Nephron progenitor cell (in vitro differentiated cells): ENCODE measurements around the gene TSC2.
A peak's percentile ranks its signal among the peaks of the same experiment; 100 is the strongest.
"Not testable (repeated sequence)": the region's sequence is repeated elsewhere in the genome, so short reads cannot be mapped to it uniquely, and the experiment has no call there.

ENCODE experiments used
- DNase-seq: peaks from one replicate; pipeline ENCODE4 v3.0.0; 2021
- H3K27ac Mint-ChIP-seq: 2 replicates; pipeline ENCODE4 v1.8.0; 2021; ENCODE audit warnings: mild to moderate bottlenecking, moderate library complexity, mixed read lengths
- H3K27me3 Mint-ChIP-seq: 2 replicates; pipeline ENCODE4 v1.8.0; 2021; ENCODE audit warnings: mild to moderate bottlenecking, low read depth, mixed read lengths; ENCODE audit not compliant: poor library complexity
- H3K36me3 Mint-ChIP-seq: 2 replicates; pipeline ENCODE4 v1.8.0; 2021; ENCODE audit warnings: low read depth, mixed read lengths
- H3K4me1 Mint-ChIP-seq: 2 replicates; pipeline ENCODE4 v1.8.0; 2021; ENCODE audit warnings: mixed read lengths
- H3K4me3 Mint-ChIP-seq: 2 replicates; pipeline ENCODE4 v1.8.0; 2021; ENCODE audit warnings: mild to moderate bottlenecking, moderate library complexity, mixed read lengths
- H3K9me3 Mint-ChIP-seq: 2 replicates; pipeline ENCODE4 v1.8.0; 2021; ENCODE audit warnings: mild to moderate bottlenecking, moderate library complexity, mixed read lengths

TSC2 gene

DNA sequence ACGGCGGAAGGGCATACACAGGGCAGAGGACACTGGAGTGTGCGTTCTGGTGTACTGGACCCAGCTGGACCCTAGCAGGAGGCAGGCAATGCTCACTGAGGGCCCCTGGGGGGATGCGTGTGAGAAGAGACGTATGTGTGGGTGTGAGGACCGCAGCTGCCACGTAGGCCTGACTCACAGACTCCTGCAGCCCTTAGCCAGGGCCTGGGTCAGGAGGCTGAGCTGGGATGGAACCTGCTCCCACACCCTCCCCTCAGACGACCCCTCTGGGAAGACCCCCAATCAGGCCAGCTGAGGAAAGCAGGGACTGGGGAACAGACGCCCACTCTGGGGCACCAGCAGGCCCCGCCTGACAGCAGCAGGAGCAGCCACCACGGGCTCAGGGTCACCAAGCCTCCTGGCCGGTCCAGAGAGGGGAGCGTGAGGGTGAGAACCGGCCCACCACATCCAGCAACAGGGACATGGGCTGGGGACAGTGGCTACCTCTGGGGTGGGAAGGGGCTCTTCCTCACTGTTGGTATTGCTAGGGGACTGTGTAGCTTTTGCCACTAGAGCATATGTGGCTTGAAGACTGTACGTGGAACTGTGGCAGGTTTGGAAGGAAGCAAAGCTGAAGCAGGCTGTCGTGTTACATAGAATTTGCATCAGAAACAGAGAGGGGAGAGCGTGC lies 59.5 kb downstream of the TSC2 start:
- DNase-seq, H3K27ac Mint-ChIP-seq, H3K36me3 Mint-ChIP-seq, H3K4me3 Mint-ChIP-seq, H3K27me3 Mint-ChIP-seq, H3K9me3 Mint-ChIP-seq, H3K4me1 Mint-ChIP-seq: not testable (repeated sequence)

DNA sequence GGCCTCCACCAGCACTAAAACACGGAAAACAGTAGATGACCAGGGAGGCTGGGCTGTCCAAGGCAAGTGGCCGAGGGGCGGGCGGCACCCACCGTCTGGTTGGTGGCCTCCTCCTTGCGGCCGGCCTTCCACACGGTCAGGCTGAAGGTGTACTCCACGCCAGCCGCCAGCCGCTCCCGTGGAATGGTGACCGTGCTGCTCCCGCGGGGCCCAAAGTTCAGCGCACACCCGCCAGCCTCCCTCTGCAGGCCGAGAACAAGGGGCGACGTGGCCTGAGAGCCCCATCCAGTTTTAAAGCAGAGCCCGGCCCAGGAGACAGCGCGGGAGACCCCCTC lies 60.0 kb downstream of the TSC2 start:
- not testable (repeated sequence) for H3K36me3 Mint-ChIP-seq, H3K9me3 Mint-ChIP-seq, DNase-seq, H3K27me3 Mint-ChIP-seq, H3K27ac Mint-ChIP-seq, H3K4me3 Mint-ChIP-seq, H3K4me1 Mint-ChIP-seq

DNA sequence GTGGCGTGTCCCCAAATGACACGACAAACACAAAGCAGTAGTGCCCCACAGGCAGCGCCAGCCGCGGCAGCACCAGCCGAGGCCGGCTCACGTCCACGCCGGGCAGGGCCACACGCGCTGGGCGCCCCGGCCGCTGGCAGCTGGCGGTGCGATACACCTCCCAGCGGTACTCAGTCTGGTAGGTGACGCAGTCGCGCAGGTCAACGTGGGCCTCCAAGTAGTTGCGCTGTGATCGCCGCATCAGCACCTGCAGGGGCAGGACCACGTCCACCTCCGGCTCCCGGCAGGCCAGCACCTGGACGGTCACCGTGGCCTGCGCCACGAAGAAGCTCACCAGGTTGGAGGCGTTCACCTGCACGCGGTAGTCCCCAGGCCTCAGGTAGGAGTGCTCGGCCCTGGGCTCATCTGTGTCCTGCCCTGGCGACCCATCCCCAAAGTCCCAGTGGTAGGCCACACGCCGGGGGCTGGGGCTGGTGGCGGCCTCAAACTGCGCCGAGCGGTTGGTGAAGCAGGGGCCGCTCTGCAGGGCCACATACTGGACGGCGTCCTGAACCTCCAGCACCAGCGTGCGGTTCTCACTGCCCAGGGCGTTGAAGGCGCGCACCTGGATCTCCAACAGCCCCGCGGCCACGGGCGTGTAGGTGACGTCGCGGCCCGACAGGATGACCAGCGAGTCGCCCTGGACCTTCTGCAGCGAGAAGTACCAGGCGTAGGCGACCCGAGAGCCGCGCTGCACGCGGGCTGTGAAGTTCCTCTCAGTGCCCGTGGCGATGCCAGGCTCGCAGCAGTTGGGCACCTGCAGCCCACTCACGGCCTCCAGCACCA lies 60.9 kb downstream of the TSC2 start:
- H3K36me3 Mint-ChIP-seq, H3K4me1 Mint-ChIP-seq, H3K27ac Mint-ChIP-seq, DNase-seq, H3K27me3 Mint-ChIP-seq, H3K4me3 Mint-ChIP-seq, H3K9me3 Mint-ChIP-seq: not testable (repeated sequence)

DNA sequence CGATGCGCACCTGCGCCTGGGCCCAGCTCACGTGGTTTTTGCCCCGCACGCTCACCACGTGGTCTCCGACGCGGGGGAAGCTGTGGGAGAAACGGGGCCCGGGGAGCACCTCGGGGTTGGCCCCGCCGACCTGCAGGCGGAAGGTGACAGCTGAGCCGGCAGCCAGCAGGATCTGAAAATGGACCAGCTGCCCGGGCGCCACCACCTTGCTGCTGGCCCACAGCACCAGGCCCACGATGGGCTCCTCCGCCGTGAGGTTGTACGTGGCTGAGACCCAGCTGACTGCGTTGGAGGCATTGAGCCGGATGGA lies 61.4 kb downstream of the TSC2 start:
- H3K4me1 Mint-ChIP-seq, H3K36me3 Mint-ChIP-seq, H3K27me3 Mint-ChIP-seq, H3K4me3 Mint-ChIP-seq, H3K9me3 Mint-ChIP-seq, H3K27ac Mint-ChIP-seq, DNase-seq: not testable (repeated sequence)

DNA sequence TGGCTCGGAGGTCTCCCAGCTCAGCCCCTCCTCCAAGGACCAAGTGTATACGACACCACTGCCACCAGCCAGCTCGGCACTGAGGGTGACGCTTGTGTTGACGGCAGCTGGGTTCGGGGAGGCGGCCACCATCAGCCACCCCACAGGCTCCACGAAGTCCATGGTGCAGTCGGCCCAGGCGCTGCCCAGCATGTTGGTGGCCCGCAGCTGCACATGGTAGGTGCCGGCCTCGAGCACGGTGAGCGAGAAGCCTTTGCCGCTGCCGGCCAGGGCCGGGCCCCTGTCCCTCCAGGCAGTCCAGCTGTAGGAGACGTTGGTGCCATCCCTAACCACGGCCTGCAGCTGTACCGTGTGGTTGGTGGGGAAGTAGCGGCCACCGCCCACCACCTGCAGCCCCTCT lies 62.1 kb downstream of the TSC2 start:
- H3K9me3 Mint-ChIP-seq, H3K36me3 Mint-ChIP-seq, H3K27ac Mint-ChIP-seq: not testable (repeated sequence)

DNA sequence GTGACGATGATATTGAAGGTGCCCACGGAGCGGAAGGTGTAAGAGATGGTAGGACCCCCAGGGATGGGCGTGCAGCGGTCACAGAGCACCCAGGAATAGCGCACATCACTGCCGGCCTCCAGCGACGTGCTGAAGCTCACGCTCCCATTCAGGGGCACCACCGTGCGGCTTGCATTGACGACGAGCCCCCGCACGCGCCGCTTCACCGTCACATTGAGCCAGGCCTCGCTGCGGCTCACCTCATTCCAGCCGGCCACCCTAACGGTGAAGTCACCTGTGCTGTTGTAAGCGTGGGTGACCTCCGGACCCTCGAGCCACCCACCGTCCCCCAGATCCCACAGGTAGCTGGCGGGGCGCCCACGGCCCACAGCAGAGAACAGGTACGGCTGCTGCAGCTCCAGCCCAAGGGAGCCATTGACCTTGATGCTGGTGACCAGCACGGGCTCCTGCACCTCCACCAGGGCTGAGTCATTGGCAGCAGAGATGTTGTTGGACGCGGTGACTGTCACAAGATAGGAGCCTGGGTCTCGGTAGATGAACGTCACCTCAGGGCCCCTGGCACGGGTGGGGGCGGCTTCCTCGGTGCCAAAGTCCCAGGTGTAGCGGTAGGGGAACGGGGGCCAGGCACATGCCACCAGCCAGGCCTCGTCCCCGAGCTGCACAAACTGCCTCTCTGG lies 62.7 kb downstream of the TSC2 start:
- DNase-seq, H3K4me1 Mint-ChIP-seq, H3K36me3 Mint-ChIP-seq, H3K27me3 Mint-ChIP-seq, H3K27ac Mint-ChIP-seq, H3K9me3 Mint-ChIP-seq, H3K4me3 Mint-ChIP-seq: not testable (repeated sequence)

More for the DNA sequence above, 62.1 kb downstream of the TSC2 start:
- DNase-seq, H3K27me3 Mint-ChIP-seq, H3K4me3 Mint-ChIP-seq, H3K4me1 Mint-ChIP-seq: not testable (repeated sequence)

DNA sequence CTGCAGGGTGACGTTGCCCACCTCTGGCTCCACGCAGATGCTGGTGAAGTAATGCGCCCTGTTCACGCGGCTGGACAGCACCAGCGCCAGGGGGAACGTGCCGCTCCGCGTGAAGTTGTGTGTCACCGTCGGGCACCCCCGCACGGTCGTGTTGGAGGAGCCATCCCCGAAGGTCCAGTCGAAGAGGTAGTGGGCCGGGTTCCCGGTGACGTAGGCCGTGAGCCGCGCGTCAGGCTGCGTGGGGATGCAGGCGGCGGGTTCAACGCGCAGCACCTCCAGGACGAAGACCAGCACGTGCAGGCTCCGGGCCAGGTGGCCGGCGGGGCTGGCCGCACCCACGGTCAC lies 63.2 kb downstream of the TSC2 start:
- H3K4me3 Mint-ChIP-seq, result not testable (repeated sequence)

DNA sequence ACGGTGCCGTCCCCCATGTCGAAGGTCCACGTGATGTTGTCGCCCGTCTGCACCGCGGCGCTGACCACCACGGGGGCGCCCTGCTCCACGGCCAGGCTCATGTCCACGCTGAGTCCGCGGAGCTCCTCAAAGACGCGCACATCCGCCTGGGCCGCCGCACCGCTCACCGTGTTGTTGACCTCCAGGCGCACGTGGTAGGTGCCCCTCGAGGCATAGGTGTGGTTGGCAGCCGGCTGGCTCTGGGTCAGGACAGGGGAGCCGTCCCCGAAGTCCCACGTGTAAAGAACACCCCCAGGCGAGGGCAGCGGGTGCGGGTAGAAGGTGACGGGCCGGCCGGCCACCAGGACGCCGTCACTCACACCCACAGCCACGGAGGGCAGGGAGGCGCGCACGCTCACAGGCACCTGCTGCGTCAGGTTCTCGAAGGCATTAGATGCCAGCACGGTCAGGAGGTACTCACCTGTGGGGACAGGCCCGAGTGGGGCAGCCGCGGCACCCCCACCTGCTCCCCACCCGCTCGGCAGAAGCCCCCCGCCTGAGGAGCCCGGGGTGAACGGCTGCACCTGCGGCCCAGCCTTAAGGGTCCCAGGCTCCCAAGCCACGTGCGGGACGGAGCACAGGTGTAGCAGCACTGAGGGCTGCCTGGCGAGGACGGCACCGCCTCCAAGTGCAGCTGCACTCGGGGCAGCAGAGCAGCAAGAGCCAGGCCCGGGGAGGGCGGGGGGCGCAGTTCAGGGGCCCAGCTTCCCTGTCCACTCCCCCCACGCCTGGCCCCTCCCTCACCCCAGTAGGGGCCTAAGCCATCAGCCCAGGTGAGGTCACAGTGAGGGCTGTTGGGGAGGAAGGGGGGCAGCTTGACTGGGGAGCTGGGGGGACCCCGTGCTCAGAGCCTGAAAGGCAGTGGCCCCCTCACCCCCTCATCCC lies 63.9 kb downstream of the TSC2 start:
- H3K4me3 Mint-ChIP-seq, H3K9me3 Mint-ChIP-seq, DNase-seq, H3K36me3 Mint-ChIP-seq, H3K27me3 Mint-ChIP-seq, H3K4me1 Mint-ChIP-seq, H3K27ac Mint-ChIP-seq: not testable (repeated sequence)

More for the DNA sequence above, 63.2 kb downstream of the TSC2 start:
- H3K4me1 Mint-ChIP-seq, H3K9me3 Mint-ChIP-seq, H3K27me3 Mint-ChIP-seq, H3K36me3 Mint-ChIP-seq, H3K27ac Mint-ChIP-seq, DNase-seq: not testable (repeated sequence)

DNA sequence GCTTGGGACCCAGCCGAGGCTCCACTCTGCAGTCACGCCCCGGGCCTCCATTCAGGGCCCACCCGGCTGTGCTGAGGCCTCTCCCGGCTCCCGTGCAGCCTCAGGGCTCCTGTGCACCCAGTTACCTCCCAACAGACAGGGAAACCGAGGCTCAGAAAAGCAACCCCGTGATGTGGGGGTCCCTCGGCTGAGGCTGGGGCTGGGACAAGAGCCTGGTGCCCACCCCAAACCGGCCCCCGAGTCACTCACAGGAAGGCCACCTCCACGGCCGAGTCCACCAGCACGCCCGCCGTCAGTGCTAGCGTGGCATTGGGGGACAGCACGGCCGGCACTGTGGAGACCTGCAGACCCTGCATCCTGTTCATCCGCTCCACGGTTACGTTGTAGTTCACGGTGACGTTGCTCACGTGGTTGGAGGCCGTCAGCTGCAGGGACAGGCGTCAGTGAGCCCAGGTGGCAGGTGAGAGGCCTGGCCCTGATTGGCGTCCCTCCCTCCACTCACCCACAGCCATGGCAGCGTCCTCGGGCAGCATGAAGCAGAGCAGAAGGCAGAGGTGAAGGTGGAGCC lies 64.8 kb downstream of the TSC2 start:
- not testable (repeated sequence) for H3K27ac Mint-ChIP-seq, H3K4me1 Mint-ChIP-seq, DNase-seq, H3K36me3 Mint-ChIP-seq, H3K9me3 Mint-ChIP-seq, H3K4me3 Mint-ChIP-seq, H3K27me3 Mint-ChIP-seq

DNA sequence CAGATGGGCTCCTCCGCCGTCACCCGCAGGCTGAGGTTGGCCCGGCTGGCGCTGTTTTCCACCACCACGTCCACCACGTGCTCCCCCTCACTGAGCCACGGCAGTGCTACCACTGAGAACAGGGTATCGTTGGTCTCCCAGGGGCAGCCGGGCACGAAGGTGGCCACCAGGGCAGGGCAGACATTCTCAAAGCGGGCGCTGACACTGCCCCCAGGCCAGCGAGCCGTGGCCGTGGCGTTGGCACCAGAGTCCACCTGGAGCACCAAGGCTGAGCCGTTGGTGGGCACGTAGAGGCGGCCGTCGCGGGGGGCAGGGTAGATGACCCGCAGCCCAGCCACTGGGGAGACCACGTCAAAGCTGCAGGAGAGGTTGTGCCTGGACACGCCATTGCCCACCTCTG lies 66.4 kb downstream of the TSC2 start:
- not testable (repeated sequence) for H3K27me3 Mint-ChIP-seq, H3K4me3 Mint-ChIP-seq, H3K9me3 Mint-ChIP-seq, DNase-seq, H3K36me3 Mint-ChIP-seq, H3K4me1 Mint-ChIP-seq, H3K27ac Mint-ChIP-seq

DNA sequence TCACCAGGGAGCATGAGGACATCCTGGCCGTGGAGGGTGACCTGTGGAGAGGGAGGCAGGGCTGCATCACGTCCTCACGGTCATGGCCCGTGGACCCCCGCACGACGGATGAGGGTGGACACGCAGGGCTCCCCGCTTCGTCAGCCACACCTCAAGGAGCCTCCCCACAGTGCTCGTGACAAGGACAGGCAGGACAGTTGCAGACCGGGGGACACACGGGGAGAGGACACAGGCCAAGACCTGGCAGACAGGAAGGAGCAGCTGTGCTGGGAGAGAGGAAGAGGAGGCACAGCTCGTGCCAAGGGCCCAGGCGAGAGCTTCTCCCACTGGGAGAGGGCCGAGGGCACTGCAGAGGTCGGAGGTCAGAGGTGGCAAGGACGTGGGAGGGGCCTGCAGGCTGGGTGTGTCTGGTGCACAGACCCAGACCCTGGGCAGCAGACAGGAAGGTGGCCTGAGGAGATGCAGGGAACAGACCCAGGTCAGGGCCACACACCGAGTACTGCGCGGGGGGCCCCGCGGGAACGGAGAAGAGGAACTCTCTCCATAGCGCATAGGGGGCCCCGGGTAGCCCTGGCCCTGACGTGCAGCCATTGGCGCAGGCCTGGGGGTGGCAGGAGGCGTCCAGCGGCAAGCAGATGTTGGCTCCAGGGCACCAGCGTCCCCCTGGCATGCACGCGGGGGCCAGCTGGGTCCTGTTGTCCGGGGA lies 67.3 kb downstream of the TSC2 start:
- not testable (repeated sequence) for H3K36me3 Mint-ChIP-seq, DNase-seq, H3K4me3 Mint-ChIP-seq, H3K9me3 Mint-ChIP-seq, H3K4me1 Mint-ChIP-seq, H3K27me3 Mint-ChIP-seq
- H3K27ac Mint-ChIP-seq, result peak overlapping the region; percentile 61
